ENCODE results near the gene PGC. TPM values are rescaled to one million over a fixed set of nuclear protein-coding genes. Genes with fewer than 3 reads are reported as not detected.

PGC gene
- total RNA-seq, 1 experiment from 2014 or later, result 0.63 TPM

- TF ChIP-seq ZNF423 (CRISPR knock-in tag; IDR thresholded peaks at IDR 0.05), result no peak
- TF ChIP-seq, protein P1, sequence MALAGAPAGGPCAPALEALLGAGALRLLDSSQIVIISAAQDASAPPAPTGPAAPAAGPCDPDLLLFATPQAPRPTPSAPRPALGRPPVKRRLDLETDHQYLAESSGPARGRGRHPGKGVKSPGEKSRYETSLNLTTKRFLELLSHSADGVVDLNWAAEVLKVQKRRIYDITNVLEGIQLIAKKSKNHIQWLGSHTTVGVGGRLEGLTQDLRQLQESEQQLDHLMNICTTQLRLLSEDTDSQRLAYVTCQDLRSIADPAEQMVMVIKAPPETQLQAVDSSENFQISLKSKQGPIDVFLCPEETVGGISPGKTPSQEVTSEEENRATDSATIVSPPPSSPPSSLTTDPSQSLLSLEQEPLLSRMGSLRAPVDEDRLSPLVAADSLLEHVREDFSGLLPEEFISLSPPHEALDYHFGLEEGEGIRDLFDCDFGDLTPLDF (CRISPR knock-in tag; IDR thresholded peaks at IDR 0.05), result no peak
- no peak for TF ChIP-seq FOXP1 (CRISPR knock-in tag; IDR thresholded peaks at IDR 0.05; ENCODE audit: borderline replicate concordance)
- no peak for TF ChIP-seq ZNF281 (CRISPR knock-in tag; IDR thresholded peaks at IDR 0.05)
Measured at GRCh38 chr6:41696788-41697187, 50.4 kb downstream of the PGC start (continued).

GRCh38 chr6:41695825-41696224 is 51.4 kb downstream of the PGC start:
- TF ChIP-seq ELF4 (CRISPR knock-in tag; IDR thresholded peaks at IDR 0.05; ENCODE audit: low read depth) (no peak), NFATC4 (CRISPR knock-in tag; IDR thresholded peaks at IDR 0.05) (no peak), CBFB (CRISPR knock-in tag; IDR thresholded peaks at IDR 0.05; ENCODE audit: low read depth) (no peak), HMGA2 (CRISPR knock-in tag; IDR thresholded peaks at IDR 0.05) (no peak), USF2 (CRISPR knock-in tag; IDR thresholded peaks at IDR 0.05) (no peak), ESRRA (CRISPR knock-in tag; IDR thresholded peaks at IDR 0.05; ENCODE audit: borderline replicate concordance) (no peak), FOXK1 (CRISPR knock-in tag; IDR thresholded peaks at IDR 0.05) (no peak), TCF7 (CRISPR knock-in tag; IDR thresholded peaks at IDR 0.05; ENCODE audit: low read depth) (no peak), KAT7 (CRISPR knock-in tag; IDR thresholded peaks at IDR 0.05; ENCODE audit: borderline replicate concordance) (no peak), ZNF317 (CRISPR knock-in tag; IDR thresholded peaks at IDR 0.05; ENCODE audit: borderline replicate concordance, low read depth) (no peak), CDX4 (CRISPR knock-in tag; IDR thresholded peaks at IDR 0.05; ENCODE audit: borderline replicate concordance) (no peak), SP1 (CRISPR knock-in tag; conservative IDR thresholded peaks at IDR 0.05) (no peak), ZNF219 (CRISPR knock-in tag; IDR thresholded peaks at IDR 0.05; ENCODE audit: borderline replicate concordance) (no peak)
- TF ChIP-seq, protein P2, sequence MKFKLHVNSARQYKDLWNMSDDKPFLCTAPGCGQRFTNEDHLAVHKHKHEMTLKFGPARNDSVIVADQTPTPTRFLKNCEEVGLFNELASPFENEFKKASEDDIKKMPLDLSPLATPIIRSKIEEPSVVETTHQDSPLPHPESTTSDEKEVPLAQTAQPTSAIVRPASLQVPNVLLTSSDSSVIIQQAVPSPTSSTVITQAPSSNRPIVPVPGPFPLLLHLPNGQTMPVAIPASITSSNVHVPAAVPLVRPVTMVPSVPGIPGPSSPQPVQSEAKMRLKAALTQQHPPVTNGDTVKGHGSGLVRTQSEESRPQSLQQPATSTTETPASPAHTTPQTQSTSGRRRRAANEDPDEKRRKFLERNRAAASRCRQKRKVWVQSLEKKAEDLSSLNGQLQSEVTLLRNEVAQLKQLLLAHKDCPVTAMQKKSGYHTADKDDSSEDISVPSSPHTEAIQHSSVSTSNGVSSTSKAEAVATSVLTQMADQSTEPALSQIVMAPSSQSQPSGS (CRISPR knock-in tag; IDR thresholded peaks at IDR 0.05; ENCODE audit: borderline replicate concordance, low read depth), result no peak
- TF ChIP-seq, protein P3, sequence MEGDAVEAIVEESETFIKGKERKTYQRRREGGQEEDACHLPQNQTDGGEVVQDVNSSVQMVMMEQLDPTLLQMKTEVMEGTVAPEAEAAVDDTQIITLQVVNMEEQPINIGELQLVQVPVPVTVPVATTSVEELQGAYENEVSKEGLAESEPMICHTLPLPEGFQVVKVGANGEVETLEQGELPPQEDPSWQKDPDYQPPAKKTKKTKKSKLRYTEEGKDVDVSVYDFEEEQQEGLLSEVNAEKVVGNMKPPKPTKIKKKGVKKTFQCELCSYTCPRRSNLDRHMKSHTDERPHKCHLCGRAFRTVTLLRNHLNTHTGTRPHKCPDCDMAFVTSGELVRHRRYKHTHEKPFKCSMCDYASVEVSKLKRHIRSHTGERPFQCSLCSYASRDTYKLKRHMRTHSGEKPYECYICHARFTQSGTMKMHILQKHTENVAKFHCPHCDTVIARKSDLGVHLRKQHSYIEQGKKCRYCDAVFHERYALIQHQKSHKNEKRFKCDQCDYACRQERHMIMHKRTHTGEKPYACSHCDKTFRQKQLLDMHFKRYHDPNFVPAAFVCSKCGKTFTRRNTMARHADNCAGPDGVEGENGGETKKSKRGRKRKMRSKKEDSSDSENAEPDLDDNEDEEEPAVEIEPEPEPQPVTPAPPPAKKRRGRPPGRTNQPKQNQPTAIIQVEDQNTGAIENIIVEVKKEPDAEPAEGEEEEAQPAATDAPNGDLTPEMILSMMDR (IDR thresholded peaks at IDR 0.05), result no peak
- TF ChIP-seq, protein P4, sequence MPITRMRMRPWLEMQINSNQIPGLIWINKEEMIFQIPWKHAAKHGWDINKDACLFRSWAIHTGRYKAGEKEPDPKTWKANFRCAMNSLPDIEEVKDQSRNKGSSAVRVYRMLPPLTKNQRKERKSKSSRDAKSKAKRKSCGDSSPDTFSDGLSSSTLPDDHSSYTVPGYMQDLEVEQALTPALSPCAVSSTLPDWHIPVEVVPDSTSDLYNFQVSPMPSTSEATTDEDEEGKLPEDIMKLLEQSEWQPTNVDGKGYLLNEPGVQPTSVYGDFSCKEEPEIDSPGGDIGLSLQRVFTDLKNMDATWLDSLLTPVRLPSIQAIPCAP (CRISPR knock-in tag; IDR thresholded peaks at IDR 0.05), result no peak
- ChIA-PET POLR2A (no interaction called here), CTCF (interaction anchor here (0.8 to 3.5 kb wide), 3 partner anchors 10 to 91 kb away, joined by 3 to 24 read pairs (median 6); no protein-coding TSS in a partner anchor)
- Mint-ChIP-seq H3K4me3 (no peak overlapping the region), H3K36me3 (no peaks in the 10 kb centered on the region), H3K9me3 (no peaks in the 10 kb centered on the region), H3K27ac (no peak overlapping the region), H3K27me3 (ENCODE audit: low read depth) (no peaks in the 10 kb centered on the region; the same call in 1 of the 2 replicates), H3K4me1 (peaks cover 5% of the 10 kb centered on the region)
- no peak for ATAC-seq
- DNase-seq (ENCODE audit: low spot score), result no peak
